K562 (cell line): ENCODE results near the gene DEDD2. TPM values are rescaled to one million over a fixed set of nuclear protein-coding genes. Genes with fewer than 3 reads are reported as not detected.

Experiments used
- ATF1 ChIP-seq, 2 experiments: fragments of 450-650 bp in 1 of 2; IDR thresholded peaks; 2 replicates each; pipeline ENCODE4 v1.6.1; 2016; ENCODE audit warnings: missing compliant biosample characterization in 1 of 2, missing genetic modification characterization in 1 of 2
- BACH1 ChIP-seq: fragments of 200-800 bp; sonication (Bioruptor generic); IDR thresholded peaks from 2 replicates; pipeline ENCODE4 v1.6.1; 2016; ENCODE audit warnings: missing genetic modification characterization, missing compliant biosample characterization
- BRF1 ChIP-seq: IDR thresholded peaks from 3 replicates; pipeline ENCODE4 v1.6.1; 2011; ENCODE audit warnings: borderline replicate concordance, mild to moderate bottlenecking; ENCODE audit not compliant: insufficient read length; ENCODE audit errors: extremely low read depth
- CHCHD3 ChIP-seq: fragments of 250-450 bp; sonication (Bioruptor Pico); IDR thresholded peaks from 2 replicates; pipeline ENCODE4 v2.1.2; 2022; ENCODE audit warnings: mild to moderate bottlenecking
- ETS2 ChIP-seq: IDR thresholded peaks from 2 replicates; pipeline ENCODE4 v1.6.1; 2016; ENCODE audit warnings: borderline replicate concordance, missing genetic modification characterization, mild to moderate bottlenecking, moderate library complexity, missing compliant biosample characterization; ENCODE audit not compliant: poor library complexity, severe bottlenecking
- HDAC1 ChIP-seq, 2 experiments: fragments of 450-650 bp; IDR thresholded peaks; 2 replicates each; pipeline ENCODE4 v1.6.1; 2016 to 2017; ENCODE audit warnings: inconsistent platforms in 1 of 2, mild to moderate bottlenecking in 1 of 2, moderate library complexity in 1 of 2
- HDAC3 ChIP-seq: fragments of 450-650 bp; IDR thresholded peaks from 2 replicates; pipeline ENCODE4 v1.6.1; 2018; ENCODE audit warnings: borderline replicate concordance, mild to moderate bottlenecking, moderate library complexity; ENCODE audit not compliant: partially characterized antibody
- HMBOX1 ChIP-seq: sonication (generic); IDR thresholded peaks from 2 replicates; pipeline ENCODE4 v1.6.1; 2016
- MBD1 ChIP-seq: fragments of 250-450 bp; sonication (Bioruptor Pico); IDR thresholded peaks from 2 replicates; pipeline ENCODE4 v1.8.0; 2022; ENCODE audit warnings: inconsistent platforms
- MEF2A ChIP-seq: IDR thresholded peaks from 2 replicates; pipeline ENCODE4 v1.6.1; 2011; ENCODE audit warnings: low read depth, mild to moderate bottlenecking, low read length, moderate library complexity; ENCODE audit not compliant: control insufficient read depth
- MIER1 ChIP-seq: fragments of 450-650 bp; IDR thresholded peaks from 2 replicates; pipeline ENCODE4 v1.6.1; 2016; ENCODE audit warnings: antibody characterized with exemption, mild to moderate bottlenecking, low read depth
- PHF21A ChIP-seq: fragments of 450-650 bp; IDR thresholded peaks from 2 replicates; pipeline ENCODE4 v1.6.1; 2017; ENCODE audit warnings: low read depth, borderline replicate concordance
- POU5F1 ChIP-seq: fragments of 150-350 bp; IDR thresholded peaks from 2 replicates; pipeline ENCODE4 v1.6.1; 2014; ENCODE audit warnings: borderline replicate concordance, low read length, low read depth, mild to moderate bottlenecking; ENCODE audit not compliant: partially characterized antibody
- PREB ChIP-seq: sonication (generic); formaldehyde crosslinking; IDR thresholded peaks from 2 replicates; pipeline ENCODE4 v1.8.1; 2023; ENCODE audit warnings: mild to moderate bottlenecking, missing genetic modification reagents
- RBM17 ChIP-seq: fragments of 200-400 bp; formaldehyde crosslinking; IDR thresholded peaks from 2 replicates; pipeline ENCODE4 v1.6.1; 2017; ENCODE audit warnings: low read depth, mild to moderate bottlenecking, low read length, borderline replicate concordance
- SAFB2 ChIP-seq: fragments of 200-400 bp; formaldehyde crosslinking; IDR thresholded peaks from 2 replicates; pipeline ENCODE4 v1.6.1; 2018; ENCODE audit warnings: borderline replicate concordance, low read length, low read depth, moderate library complexity; ENCODE audit not compliant: severe bottlenecking
- SIRT6 ChIP-seq: IDR thresholded peaks from one replicate; pipeline ENCODE4 v1.6.1; 2012; ENCODE audit warnings: low read depth, mild to moderate bottlenecking, control low read depth, inconsistent platforms, low read length, moderate library complexity
- SMAD2 ChIP-seq: fragments of 150-350 bp; IDR thresholded peaks from 2 replicates; pipeline ENCODE4 v1.6.1; 2014; ENCODE audit warnings: low read depth, mild to moderate bottlenecking, low read length
- SMC3 ChIP-seq: conservative IDR thresholded peaks from 2 replicates; pipeline ENCODE4 v1.6.1; 2011; ENCODE audit warnings: low read depth, low read length, improper control_type of control experiment; ENCODE audit not compliant: insufficient read depth
- SNAPC5 ChIP-seq: fragments of 250-450 bp; sonication (Bioruptor Pico); IDR thresholded peaks from 2 replicates; pipeline ENCODE4 v1.8.0; 2021; ENCODE audit warnings: moderate library complexity, mild to moderate bottlenecking, inconsistent platforms
- XRCC3 ChIP-seq: fragments of 450-650 bp; IDR thresholded peaks from 2 replicates; pipeline ENCODE4 v1.6.1; 2017; ENCODE audit warnings: mild to moderate bottlenecking, moderate library complexity
- ZBTB17 ChIP-seq: fragments of 450-650 bp; formaldehyde crosslinking; IDR thresholded peaks from 2 replicates; pipeline ENCODE4 v1.4.0; 2020; ENCODE audit warnings: mild to moderate bottlenecking
- ZFP1 ChIP-seq: fragments of 450-650 bp; formaldehyde crosslinking; IDR thresholded peaks from 2 replicates; pipeline ENCODE4 v1.4.0; 2020; ENCODE audit warnings: mild to moderate bottlenecking, mixed read lengths
- ZNF561 ChIP-seq: fragments of 450-650 bp; formaldehyde crosslinking; conservative IDR thresholded peaks from 2 replicates; pipeline ENCODE4 v1.4.0; 2020; ENCODE audit warnings: mild to moderate bottlenecking, moderate library complexity
- polyA plus RNA-seq, 8 experiments: library from polyadenylated mRNA; depleted of rRNA in 4 of 8; stranded (reverse) in 5 of 8; unstranded in 3 of 8; fragments of >200 nt; fragmentation: Nextera tagmentation in 2 of 8; fragmentation: Illumina TruSeq in 1 of 8; extraction: Ambion mirVana in 2 of 8; extraction: Trizol in 1 of 8; gene quantifications; 2 replicates each; pipeline versions ENCODE4 v1.2.1 to v1.2.3, GENCODE V29; 2011 to 2014; ENCODE audit warnings: inconsistent platforms in 1 of 8, missing spikeins in 1 of 8
- total RNA-seq, 7 experiments: library from RNA; depleted of rRNA in 6 of 7; stranded (reverse); fragments of >200 nt in 6 of 7; fragmentation: Illumina TruSeq in 2 of 7; extraction: Trizol in 2 of 7; gene quantifications; 2 replicates each; pipeline versions ENCODE4 v1.2.1 to v1.2.3, GENCODE V29; 2011 to 2021; ENCODE audit warnings: low replicate concordance in 1 of 7

The DEDD2 gene
- total and polyA plus RNA-seq, 9 of the 15 experiments (the other 6 are each of a cell fraction or from before 2014, with no cell fraction given), result 4.3 to 43.0 (median 29.2) TPM

GRCh38 chr19:42219812-42220750 is 2.6 kb upstream of the DEDD2 start, which contains the start of gene ZNF526 (continued):
- TF ChIP-seq SMAD2 (no peak), HDAC3 (no peak), ZNF561 (CRISPR knock-in tag) (no peak), BACH1 (tag) (no peak), MIER1 (no peak), POU5F1 (no peak), MBD1 (CRISPR knock-in tag) (no peak), MEF2A (no peak), HDAC1 (IDR thresholded peaks at IDR 0.05) (peak in 1 of 2 experiments; percentile 94; a peak in 2 of 4 replicates), SIRT6 (no peak), HMBOX1 (no peak), ZFP1 (no peak), PREB (CRISPR knock-in tag) (no peak), SAFB2 (no peak), SMC3 (no peak), ATF1 (CRISPR knock-in tag; IDR thresholded peaks at IDR 0.05) (no peak), ATF1 (tag; IDR thresholded peaks at IDR 0.05) (peak; percentile 88), PHF21A (no peak), ETS2 (tag) (no peak), SNAPC5 (no peak), RBM17 (no peak), ZBTB17 (CRISPR knock-in tag) (peak; percentile 38; the same call in 1 of the 2 replicates), XRCC3 (no peak), CHCHD3 (CRISPR knock-in tag) (no peak), BRF1 (no peak)
